Measurements from ENCODE around the gene KIF17.

KIF17 gene

DNA sequence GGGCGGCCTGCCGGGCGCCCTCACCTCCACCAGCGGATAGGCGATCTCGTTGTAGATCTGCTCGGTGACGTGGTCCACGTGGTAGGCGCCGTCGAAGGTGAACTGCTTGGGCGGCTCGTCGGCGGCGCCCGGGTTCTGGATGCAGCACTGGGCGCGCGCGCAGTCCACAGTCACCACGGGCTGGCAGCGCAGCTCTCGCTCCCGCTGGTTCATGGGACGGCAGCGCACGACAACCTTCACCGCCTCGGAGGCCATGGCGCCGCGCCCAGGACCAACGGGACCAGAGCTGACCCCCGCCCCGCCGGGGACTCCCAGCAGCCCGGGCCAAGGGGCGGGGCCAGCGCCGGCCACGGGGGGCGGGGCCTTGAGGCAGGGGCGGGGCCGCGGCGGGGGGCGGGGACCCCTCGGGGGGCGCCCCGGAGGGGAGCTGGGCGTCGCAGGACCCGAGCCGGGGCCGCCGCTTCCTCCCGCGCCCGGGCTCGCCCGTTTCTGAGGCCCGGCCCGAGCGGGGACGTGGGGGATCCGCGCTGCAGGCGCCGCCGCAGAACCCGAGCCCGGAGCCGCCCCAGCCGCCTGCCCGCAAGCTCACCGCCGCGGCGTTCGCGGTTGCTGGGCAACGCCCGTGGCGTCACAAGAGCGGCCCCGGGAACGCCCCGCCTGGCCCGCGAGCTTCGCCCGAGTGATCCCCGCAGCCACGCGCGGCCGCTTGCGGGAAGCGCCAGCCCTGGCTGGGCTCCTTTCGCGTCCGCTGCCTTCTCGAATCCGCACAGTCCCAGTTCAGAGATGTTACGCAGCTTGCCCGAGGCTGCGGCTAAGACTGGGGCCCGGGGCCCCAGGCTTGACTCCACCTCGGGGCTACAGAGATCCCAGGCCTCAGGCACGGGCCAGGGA, at the start of gene KIF17:
Gene KIF17, minus strand, starts transcription at position 556 of the 891 bp plus-strand sequence. Its CDS starts 301 bp downstream, at position 255.
- TF ChIP-seq, protein P1, sequence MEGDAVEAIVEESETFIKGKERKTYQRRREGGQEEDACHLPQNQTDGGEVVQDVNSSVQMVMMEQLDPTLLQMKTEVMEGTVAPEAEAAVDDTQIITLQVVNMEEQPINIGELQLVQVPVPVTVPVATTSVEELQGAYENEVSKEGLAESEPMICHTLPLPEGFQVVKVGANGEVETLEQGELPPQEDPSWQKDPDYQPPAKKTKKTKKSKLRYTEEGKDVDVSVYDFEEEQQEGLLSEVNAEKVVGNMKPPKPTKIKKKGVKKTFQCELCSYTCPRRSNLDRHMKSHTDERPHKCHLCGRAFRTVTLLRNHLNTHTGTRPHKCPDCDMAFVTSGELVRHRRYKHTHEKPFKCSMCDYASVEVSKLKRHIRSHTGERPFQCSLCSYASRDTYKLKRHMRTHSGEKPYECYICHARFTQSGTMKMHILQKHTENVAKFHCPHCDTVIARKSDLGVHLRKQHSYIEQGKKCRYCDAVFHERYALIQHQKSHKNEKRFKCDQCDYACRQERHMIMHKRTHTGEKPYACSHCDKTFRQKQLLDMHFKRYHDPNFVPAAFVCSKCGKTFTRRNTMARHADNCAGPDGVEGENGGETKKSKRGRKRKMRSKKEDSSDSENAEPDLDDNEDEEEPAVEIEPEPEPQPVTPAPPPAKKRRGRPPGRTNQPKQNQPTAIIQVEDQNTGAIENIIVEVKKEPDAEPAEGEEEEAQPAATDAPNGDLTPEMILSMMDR (conservative IDR thresholded peaks at IDR 0.05), result no peak

GRCh38 chr1:20767271-20767670, 49.5 kb upstream of the KIF17 start:
- TF ChIP-seq, protein P1 (conservative IDR thresholded peaks at IDR 0.05), result no peak
- H3K27ac ChIP-seq, result no peak overlapping the region

More for the DNA sequence above, at the start of gene KIF17:
- H3K27ac ChIP-seq, result no peak within 1 kb of the TSS; the same call in 1 of the 2 replicates

GRCh38 chr1:20763417-20763816, 45.6 kb upstream of the KIF17 start:
- TF ChIP-seq, protein P1 (conservative IDR thresholded peaks at IDR 0.05), result no peak
- no peak overlapping the region for H3K27ac ChIP-seq

- TF ChIP-seq, protein P1 (conservative IDR thresholded peaks at IDR 0.05), result no peak
- H3K27ac ChIP-seq, result no peak overlapping the region
These were observed 42.5 kb upstream of the KIF17 start for GRCh38 chr1:20760322-20760721.

DNA sequence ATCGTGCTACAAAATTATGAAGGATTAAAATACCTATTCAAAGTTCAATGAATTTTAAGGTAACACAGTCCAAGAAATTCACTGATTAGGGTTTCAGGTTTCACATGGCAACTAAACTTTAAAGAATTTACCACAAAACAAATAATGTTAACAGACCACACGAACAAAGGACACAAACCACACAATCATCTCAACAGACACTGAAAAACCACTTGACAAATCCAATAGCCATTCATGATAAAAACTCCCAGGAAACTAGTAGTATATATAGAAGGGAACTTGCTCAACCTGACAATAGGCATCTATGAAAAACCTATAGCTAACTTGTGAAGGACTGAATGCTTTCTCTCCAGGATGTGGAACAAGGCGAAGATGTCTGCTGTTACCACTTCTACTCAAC, 35.8 kb upstream of the KIF17 start:
- H3K27ac ChIP-seq, result no peak overlapping the region
- TF ChIP-seq, protein P1 (conservative IDR thresholded peaks at IDR 0.05), result no peak

DNA sequence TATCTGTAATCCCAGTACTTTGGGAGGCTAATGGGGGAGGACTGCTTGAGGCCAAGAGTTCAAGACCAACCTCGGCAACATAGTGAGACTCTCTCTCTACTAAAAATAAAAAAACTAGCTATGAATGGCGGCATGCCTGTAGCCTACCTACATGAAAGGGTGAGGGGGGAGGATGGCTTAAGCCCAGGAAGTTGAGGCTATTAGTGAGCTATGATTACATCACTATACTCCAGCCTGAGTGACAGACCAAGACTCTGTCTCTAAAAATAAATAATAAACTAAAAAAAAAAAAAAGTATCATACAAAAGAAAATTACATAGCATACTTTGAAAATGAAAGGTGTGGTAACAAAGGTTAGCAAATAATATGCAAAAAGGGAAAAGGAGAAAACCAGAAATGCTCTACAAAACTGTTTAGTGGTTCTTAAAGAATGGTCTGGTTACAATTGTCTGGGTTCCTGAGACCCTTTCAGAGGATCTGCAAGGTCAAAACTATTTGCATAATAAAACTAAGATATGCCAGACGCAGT, 33.7 kb upstream of the KIF17 start:
- H3K27ac ChIP-seq, result no peak overlapping the region
- TF ChIP-seq, protein P1 (conservative IDR thresholded peaks at IDR 0.05), result no peak

GRCh38 chr1:20742671-20743070, 24.9 kb upstream of the KIF17 start:
- no peak overlapping the region for H3K27ac ChIP-seq
- TF ChIP-seq, protein P1 (conservative IDR thresholded peaks at IDR 0.05), result no peak

All from VCaP (cell line).